ENCODE data around the gene USP3. TPM values are rescaled to one million over a fixed set of nuclear protein-coding genes. Genes with fewer than 3 reads are reported as not detected.

USP3 gene
- total and polyA plus RNA-seq, 9 of the 15 experiments (the other 6 are each of a cell fraction or from before 2014, with no cell fraction given) = 17.3 to 54.3 (median 34.8) TPM

DNA sequence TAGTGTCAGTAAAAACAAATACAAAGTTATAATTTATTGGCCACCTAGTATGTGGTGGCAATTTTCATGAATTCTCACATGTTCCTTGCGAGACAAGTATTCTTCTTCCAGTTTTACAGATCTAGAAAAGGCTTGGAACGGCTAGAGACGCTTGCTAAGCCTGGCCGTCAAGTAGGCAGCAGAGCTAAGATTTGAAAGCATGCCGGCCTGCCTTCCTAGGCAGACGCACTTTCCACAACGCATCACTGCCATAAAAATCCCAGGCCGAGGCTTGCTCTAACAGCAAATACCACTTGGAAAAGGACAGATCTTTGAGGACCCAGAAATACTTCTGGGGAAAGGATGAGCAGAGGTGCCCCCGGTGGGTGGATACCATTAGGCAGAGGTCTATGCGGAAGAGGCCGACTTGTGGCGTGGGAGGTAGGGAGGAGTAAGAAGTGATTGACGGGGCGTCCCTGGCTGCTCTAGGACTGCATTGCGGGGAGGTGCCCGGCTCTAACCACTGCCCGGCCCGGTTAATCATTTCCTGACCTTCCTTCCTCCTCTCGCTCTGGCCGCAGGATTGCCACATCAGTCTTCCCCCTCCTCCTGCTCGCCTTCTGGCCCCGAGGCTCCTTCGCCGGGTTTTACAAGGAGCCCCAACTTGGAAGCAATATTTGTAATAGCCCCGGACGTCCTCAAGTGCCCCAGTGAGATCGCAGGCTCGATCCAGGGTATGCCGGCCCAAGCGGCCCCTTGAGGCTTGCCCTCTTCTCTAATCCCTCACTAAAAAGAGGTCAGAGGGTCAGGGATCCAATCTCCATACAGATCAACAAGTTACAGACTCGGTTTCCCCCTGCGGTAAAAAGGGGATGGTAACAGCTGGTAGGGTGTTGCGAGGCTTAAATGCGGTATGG, 1.3 kb upstream of the USP3 start (continued):
- peak; percentile 49 for TF ChIP-seq ZNF766 (CRISPR knock-in tag; conservative IDR thresholded peaks at IDR 0.05)
- peak in 1 of 3 experiments; percentile 21 for TF ChIP-seq YY1 (IDR thresholded peaks at IDR 0.05; ENCODE audit: borderline replicate concordance in 1 of 3, control insufficient read depth in 1 of 3, extremely low read depth in 1 of 3, insufficient read depth in 3 of 3, insufficient read length in 1 of 3, insufficient replicate concordance in 2 of 3, low read depth in 1 of 3, low read length in 2 of 3)
- TF ChIP-seq TCF7 (IDR thresholded peaks at IDR 0.05; ENCODE audit: borderline replicate concordance) = no peak
- TF ChIP-seq ZNF12 (CRISPR knock-in tag; IDR thresholded peaks at IDR 0.05) = peak; percentile 39; the same call in 1 of the 2 replicates
- TF ChIP-seq ESRRA (IDR thresholded peaks at IDR 0.05; ENCODE audit: borderline replicate concordance, low read depth) = peak; percentile 88
- TF ChIP-seq, protein P1, sequence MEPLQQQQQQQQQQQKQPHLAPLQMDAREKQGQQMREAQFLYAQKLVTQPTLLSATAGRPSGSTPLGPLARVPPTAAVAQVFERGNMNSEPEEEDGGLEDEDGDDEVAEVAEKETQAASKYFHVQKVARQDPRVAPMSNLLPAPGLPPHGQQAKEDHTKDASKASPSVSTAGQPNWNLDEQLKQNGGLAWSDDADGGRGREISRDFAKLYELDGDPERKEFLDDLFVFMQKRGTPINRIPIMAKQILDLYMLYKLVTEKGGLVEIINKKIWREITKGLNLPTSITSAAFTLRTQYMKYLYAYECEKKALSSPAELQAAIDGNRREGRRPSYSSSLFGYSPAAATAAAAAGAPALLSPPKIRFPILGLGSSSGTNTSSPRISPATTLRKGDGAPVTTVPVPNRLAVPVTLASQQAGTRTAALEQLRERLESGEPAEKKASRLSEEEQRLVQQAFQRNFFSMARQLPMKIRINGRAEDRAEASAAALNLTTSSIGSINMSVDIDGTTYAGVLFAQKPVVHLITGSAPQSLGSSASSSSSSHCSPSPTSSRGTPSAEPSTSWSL (CRISPR knock-in tag; IDR thresholded peaks at IDR 0.05; ENCODE audit: borderline replicate concordance) = no peak
- no peak for TF ChIP-seq CREB1 (IDR thresholded peaks at IDR 0.05)
- TF ChIP-seq CREB1 (CRISPR knock-in tag; IDR thresholded peaks at IDR 0.05) = peak; percentile 11; the same call in 1 of the 2 replicates
- TF ChIP-seq ILK (tag; IDR thresholded peaks at IDR 0.05; ENCODE audit: borderline replicate concordance, low read depth) = no peak
- TF ChIP-seq ZNF134 (CRISPR knock-in tag; conservative IDR thresholded peaks at IDR 0.05) = no peak
- no peak for TF ChIP-seq ZNF75A (CRISPR knock-in tag; IDR thresholded peaks at IDR 0.05)
- peak; percentile 56 for TF ChIP-seq RNF2 (IDR thresholded peaks at IDR 0.05)
- no peak for TF ChIP-seq ZNF324 (CRISPR knock-in tag; IDR thresholded peaks at IDR 0.05)
- no peak for TF ChIP-seq CBFA2T3 (IDR thresholded peaks at IDR 0.05)
- TF ChIP-seq SMAD4 (CRISPR knock-in tag; conservative IDR thresholded peaks at IDR 0.05) = peak; percentile 66
- TF ChIP-seq PATZ1 (CRISPR knock-in tag; IDR thresholded peaks at IDR 0.05; ENCODE audit: borderline replicate concordance) = peak; percentile 24; the same call in 1 of the 2 replicates
- TF ChIP-seq CBX5 (IDR thresholded peaks at IDR 0.05; ENCODE audit: borderline replicate concordance, low read depth) = no peak
- TF ChIP-seq HDAC3 (IDR thresholded peaks at IDR 0.05; ENCODE audit: borderline replicate concordance, partially characterized antibody) = peak; percentile 36
- TF ChIP-seq ZNF77 (CRISPR knock-in tag; IDR thresholded peaks at IDR 0.05) = no peak
- TF ChIP-seq, protein P2, sequence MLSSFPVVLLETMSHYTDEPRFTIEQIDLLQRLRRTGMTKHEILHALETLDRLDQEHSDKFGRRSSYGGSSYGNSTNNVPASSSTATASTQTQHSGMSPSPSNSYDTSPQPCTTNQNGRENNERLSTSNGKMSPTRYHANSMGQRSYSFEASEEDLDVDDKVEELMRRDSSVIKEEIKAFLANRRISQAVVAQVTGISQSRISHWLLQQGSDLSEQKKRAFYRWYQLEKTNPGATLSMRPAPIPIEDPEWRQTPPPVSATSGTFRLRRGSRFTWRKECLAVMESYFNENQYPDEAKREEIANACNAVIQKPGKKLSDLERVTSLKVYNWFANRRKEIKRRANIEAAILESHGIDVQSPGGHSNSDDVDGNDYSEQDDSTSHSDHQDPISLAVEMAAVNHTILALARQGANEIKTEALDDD (IDR thresholded peaks at IDR 0.05) = peak; percentile 56; the same call in 1 of the 2 replicates
- TF ChIP-seq, protein P3, sequence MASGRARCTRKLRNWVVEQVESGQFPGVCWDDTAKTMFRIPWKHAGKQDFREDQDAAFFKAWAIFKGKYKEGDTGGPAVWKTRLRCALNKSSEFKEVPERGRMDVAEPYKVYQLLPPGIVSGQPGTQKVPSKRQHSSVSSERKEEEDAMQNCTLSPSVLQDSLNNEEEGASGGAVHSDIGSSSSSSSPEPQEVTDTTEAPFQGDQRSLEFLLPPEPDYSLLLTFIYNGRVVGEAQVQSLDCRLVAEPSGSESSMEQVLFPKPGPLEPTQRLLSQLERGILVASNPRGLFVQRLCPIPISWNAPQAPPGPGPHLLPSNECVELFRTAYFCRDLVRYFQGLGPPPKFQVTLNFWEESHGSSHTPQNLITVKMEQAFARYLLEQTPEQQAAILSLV (tag; IDR thresholded peaks at IDR 0.05) = no peak
- TF ChIP-seq PHB (CRISPR knock-in tag; IDR thresholded peaks at IDR 0.05) = no peak
- no peak for TF ChIP-seq ZFP36 (IDR thresholded peaks at IDR 0.05; ENCODE audit: low read depth, low read length, partially characterized antibody)

All from K562 (cell line).